Activated naive CD8-positive, alpha-beta T cell (primary cell): ENCODE results near the gene SLC35E4.
"Not testable (repeated sequence)": the region's sequence is repeated elsewhere in the genome, so short reads cannot be mapped to it uniquely, and the experiment has no call there.

ENCODE experiments used
- H3K27ac Mint-ChIP-seq: one replicate; pipeline ENCODE4 v1.8.0; 2021; ENCODE audit warnings: mixed read lengths
- H3K27me3 Mint-ChIP-seq: one replicate; pipeline ENCODE4 v1.8.0; 2021; ENCODE audit warnings: mixed read lengths
- H3K36me3 Mint-ChIP-seq: one replicate; pipeline ENCODE4 v1.8.0; 2021; ENCODE audit warnings: mixed read lengths
- H3K4me1 Mint-ChIP-seq: one replicate; pipeline ENCODE4 v1.8.0; 2021; ENCODE audit warnings: low read depth, mixed read lengths
- H3K4me3 Mint-ChIP-seq: one replicate; pipeline ENCODE4 v1.8.0; 2021; ENCODE audit warnings: mild to moderate bottlenecking, mixed read lengths
- H3K9me3 Mint-ChIP-seq: one replicate; pipeline ENCODE4 v1.8.0; 2021; ENCODE audit warnings: low read depth, mixed read lengths

The SLC35E4 gene

DNA sequence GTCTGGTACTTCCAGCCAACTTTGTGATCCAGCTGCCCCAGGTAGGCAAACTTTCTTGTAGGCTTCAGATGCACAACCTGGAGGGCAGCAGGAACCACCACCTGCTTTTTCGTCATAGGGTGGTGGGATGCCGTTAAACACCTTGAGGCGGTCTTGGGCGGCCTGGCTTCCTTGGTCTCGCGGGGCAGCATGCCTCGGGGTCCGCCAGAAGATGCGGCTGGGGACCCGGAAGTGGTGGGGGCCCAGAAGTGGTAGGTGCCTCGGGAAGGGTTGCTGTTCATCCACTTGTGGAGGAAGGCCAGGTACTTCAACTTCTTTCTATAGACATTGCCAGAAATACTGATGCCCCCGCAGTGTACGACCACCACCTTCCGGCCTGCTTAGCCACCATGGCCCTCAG, 18.8 kb downstream of the SLC35E4 start:
- H3K4me1 Mint-ChIP-seq: peaks cover 11% of the 10 kb centered on the region
- H3K27me3 Mint-ChIP-seq: no peaks in the 10 kb centered on the region
- no peak overlapping the region for H3K27ac Mint-ChIP-seq
- H3K36me3 Mint-ChIP-seq: peaks cover 3% of the 10 kb centered on the region
- no peak overlapping the region for H3K4me3 Mint-ChIP-seq
- H3K9me3 Mint-ChIP-seq: no peaks in the 10 kb centered on the region

DNA sequence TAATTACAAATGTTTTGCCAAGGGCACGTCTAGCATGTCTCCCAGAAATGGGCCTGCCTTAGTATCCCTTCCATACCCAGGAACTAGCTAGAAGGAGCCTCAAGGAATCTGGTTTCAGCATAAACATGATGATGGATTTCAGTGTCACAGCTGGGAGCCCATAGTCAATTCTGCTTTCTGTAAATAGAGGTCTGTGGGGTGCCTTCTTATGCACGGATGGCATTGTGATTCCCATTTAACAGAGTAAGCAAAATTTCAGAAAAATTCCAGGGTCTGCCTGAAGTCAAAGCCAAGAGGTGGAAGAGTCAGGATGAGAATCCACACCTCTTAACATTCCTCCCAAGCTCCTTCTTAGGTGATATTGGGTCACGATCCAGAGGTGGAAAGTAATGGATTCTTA, 20.0 kb downstream of the SLC35E4 start:
- no peaks in the 10 kb centered on the region for H3K9me3 Mint-ChIP-seq
- peaks cover 5% of the 10 kb centered on the region for H3K36me3 Mint-ChIP-seq
- H3K4me3 Mint-ChIP-seq: no peak overlapping the region
- H3K27me3 Mint-ChIP-seq: no peaks in the 10 kb centered on the region
- H3K4me1 Mint-ChIP-seq: peaks cover 4% of the 10 kb centered on the region
- no peak overlapping the region for H3K27ac Mint-ChIP-seq

DNA sequence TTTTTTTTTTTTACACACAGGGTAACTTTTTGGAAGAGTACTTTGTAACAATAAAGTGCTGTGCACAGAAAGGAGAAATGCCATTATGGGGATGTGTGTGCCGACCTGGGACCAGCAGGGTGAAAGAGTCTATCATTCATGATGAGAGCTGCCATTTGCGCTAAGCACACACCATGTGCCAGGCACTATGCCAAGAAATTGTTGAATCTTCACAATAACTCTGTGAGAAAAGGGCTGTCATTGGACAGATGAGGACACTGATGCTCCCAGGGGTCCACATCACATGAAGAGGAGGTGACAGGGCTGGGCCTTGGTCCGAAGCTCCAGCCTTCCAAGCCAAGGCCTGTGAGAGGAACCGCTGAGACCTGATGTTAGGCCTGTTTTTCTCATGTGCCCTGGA, 26.5 kb downstream of the SLC35E4 start:
- H3K4me3 Mint-ChIP-seq: no peak overlapping the region
- no peaks in the 10 kb centered on the region for H3K27me3 Mint-ChIP-seq
- H3K36me3 Mint-ChIP-seq: peaks cover 10% of the 10 kb centered on the region
- H3K9me3 Mint-ChIP-seq: no peaks in the 10 kb centered on the region
- H3K27ac Mint-ChIP-seq: no peak overlapping the region
- peaks cover 17% of the 10 kb centered on the region for H3K4me1 Mint-ChIP-seq

DNA sequence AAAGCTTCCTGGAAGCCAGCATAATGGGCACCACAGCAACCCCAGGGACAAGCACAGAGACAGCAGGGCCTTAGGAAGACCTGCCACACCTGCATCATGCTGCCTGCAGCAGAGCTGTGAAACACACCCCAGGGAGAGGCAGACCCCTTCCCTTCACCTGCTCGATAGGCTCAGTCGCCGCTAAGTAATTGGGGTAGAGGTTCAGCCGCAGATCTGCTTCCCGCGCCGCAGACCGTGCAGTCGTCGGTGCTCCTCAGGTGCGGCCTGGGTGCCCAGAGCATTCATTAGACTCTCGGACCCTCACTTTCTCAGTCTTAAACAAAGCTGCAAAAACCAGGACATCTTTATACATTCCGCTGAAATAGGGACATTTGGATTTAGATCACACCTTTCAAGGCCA, 29.2 kb downstream of the SLC35E4 start:
- Mint-ChIP-seq H3K27ac (no peak overlapping the region), H3K4me1 (peaks cover 22% of the 10 kb centered on the region), H3K9me3 (no peaks in the 10 kb centered on the region), H3K36me3 (peaks cover 10% of the 10 kb centered on the region), H3K27me3 (no peaks in the 10 kb centered on the region), H3K4me3 (no peak overlapping the region)

DNA sequence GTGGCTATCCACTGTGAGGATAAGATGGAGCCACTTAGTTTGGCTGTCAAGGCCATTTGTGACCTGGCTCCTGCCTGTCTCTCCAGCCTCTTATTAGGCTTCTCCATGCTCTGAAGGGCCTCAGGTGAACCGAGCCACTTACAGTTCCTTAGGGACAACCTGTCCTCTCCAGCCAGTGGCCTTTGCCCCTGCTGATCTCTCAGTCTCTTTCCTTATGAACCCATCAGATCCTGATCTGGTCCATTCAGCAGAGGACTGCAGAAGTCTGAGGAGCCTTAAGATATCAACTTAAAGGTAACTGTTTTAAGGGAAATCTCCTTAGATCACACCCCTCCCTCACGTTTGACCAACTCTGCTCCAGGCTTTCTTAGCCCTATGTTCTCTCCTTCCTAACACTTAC, 29.7 kb downstream of the SLC35E4 start:
- Mint-ChIP-seq H3K27me3 (no peaks in the 10 kb centered on the region), H3K27ac (no peak overlapping the region), H3K4me3 (peak overlapping the region; percentile 1), H3K9me3 (no peaks in the 10 kb centered on the region), H3K4me1 (peaks cover 22% of the 10 kb centered on the region), H3K36me3 (peaks cover 10% of the 10 kb centered on the region)

DNA sequence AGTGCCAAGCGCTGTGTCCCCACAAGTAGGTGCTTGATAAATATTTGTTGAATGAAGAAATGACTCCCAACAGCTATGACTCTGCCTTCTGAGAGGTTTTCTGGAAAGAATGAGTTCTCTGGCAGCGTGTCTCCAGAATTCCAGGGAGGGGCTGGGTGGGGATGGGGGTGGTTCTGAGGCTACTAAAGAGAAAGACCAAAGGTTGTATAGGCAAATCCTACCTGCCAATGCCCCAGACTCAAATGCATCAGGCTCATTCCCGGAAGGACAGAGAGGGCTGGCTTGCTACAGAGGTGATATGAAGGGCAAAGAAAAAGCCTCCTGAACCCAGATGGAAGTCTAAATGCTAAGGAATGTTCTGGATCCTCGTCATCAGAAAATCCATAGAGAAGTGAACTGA, 30.2 kb downstream of the SLC35E4 start:
- H3K4me3 Mint-ChIP-seq: peak overlapping the region; percentile 95
- H3K36me3 Mint-ChIP-seq: peaks cover 7% of the 10 kb centered on the region
- peak overlapping the region; percentile 2 for H3K27ac Mint-ChIP-seq
- peaks cover 22% of the 10 kb centered on the region for H3K4me1 Mint-ChIP-seq
- no peaks in the 10 kb centered on the region for H3K27me3 Mint-ChIP-seq
- no peaks in the 10 kb centered on the region for H3K9me3 Mint-ChIP-seq

DNA sequence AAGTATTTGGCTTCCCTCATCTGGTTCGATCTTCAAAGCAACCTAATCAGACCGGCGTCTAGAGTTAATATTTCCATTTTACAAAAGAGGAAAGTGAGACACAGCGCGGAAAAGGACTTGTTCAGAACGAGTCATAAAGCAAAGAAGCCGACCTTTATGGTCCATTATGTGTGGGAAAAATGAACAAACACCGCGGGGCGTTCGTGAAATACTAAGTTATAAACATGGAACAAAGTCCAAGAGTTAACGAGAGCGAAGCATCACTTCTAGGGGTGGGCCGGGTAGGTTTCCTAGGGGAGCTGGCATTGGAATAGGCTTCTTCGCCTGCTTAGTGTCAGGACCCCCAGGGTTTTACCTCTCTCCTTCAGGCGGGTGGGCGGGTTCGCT, 31.5 kb downstream of the SLC35E4 start:
- peak overlapping the region; percentile 84 for H3K27ac Mint-ChIP-seq
- H3K27me3 Mint-ChIP-seq: no peaks in the 10 kb centered on the region
- H3K9me3 Mint-ChIP-seq: no peaks in the 10 kb centered on the region
- peak overlapping the region; percentile 95 for H3K4me3 Mint-ChIP-seq
- H3K4me1 Mint-ChIP-seq: peaks cover 22% of the 10 kb centered on the region
- H3K36me3 Mint-ChIP-seq: peaks cover 7% of the 10 kb centered on the region

DNA sequence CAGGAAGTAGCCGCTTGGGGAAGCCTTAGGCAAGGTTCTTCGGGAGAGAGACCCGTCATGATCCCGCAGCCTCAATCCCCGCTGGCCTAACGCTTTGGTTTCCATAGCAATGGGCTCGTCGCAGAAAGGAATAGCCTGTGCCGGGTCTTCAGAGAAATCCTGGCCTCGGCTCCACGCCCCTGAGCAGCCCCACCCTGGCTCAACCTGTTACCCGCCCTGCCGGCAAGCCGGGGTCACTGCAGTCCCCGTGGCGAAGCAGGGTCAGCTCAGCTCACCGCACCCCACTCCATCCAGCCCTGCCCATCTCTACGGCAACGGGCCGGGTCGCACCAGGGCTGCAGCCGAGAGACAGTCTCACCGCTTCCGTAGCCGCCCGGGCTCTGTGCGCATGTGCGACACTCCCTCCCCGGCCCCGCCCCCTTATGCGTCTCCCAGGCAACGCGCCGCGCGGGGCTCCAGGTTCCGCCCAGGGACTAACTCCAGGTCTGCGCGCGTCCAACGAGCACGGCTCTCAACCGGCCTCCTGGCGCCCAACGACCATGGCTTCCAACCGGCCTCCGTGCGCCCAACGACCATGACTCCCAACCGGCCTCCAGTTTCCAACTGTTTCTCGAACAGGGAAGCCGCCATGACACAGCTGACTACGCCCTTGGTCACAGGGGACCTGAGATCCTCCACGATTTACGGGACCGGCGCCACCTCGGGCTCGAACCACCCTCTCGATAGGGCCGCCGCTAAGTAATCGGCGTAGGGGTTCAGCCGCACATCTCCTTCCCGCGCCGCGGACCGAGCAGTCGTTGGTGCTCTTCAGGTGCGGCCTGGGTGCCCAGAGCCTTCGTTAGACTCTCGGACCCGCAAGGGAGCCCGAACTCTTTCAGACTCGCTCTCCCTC, 32.2 kb downstream of the SLC35E4 start, which contains the start of gene DUSP18:
DUSP18 (minus strand) TSS at position 382 of the 892 bp plus-strand sequence. CDS start 3,872 bp downstream, outside the sequence.
- Mint-ChIP-seq H3K27ac (peak within 1 kb of the TSS; percentile 84), H3K9me3 (no peaks in the 10 kb centered on the region), H3K27me3 (no peaks in the 10 kb centered on the region), H3K4me1 (peaks cover 22% of the 10 kb centered on the region), H3K4me3 (peak within 1 kb of the TSS; percentile 95), H3K36me3 (peaks cover 7% of the 10 kb centered on the region)

DNA sequence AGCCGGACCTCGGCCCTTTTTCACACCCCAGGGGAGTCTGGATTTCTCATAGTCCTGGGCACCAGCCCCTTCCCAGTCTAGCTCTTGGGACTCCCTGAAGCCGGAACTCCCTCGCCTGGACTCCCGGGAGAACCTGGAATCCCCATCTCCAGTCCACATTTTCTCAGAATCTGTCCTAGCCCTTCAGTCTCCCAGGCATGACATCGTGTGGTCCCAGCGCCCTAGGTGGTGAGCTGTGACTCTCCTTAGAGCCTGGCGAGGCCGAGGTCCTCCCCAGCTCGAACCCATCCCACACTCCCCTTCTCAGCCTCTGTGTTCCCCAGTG, 32.8 kb downstream of the SLC35E4 start:
- Mint-ChIP-seq H3K4me3 (peak overlapping the region; percentile 95), H3K4me1 (peaks cover 22% of the 10 kb centered on the region), H3K9me3 (no peaks in the 10 kb centered on the region), H3K27me3 (no peaks in the 10 kb centered on the region), H3K27ac (no peak overlapping the region), H3K36me3 (peaks cover 2% of the 10 kb centered on the region)

DNA sequence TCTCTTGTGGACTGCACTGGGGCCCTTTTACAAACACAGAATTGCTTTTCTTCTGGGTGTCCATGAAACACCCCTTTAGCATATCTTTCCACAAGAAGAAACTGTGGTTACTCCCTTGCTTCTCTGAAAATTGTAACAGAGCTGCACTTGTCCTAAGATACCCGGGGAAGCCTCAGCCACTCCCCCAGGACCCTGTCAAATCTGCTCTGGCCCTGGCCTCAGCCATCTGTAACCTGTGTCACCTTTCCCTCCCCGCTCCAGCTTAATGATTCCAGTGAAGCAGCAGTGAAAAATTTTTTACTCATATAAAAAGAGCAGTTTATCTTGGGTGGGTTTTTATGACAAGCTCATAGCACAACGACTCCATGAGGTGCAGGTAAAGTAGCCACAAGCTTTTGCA, 35.5 kb downstream of the SLC35E4 start:
- Mint-ChIP-seq H3K9me3 (no peaks in the 10 kb centered on the region), H3K4me1 (peaks cover 14% of the 10 kb centered on the region), H3K36me3 (no peaks in the 10 kb centered on the region), H3K27me3 (no peaks in the 10 kb centered on the region), H3K27ac (no peak overlapping the region), H3K4me3 (no peak overlapping the region)

DNA sequence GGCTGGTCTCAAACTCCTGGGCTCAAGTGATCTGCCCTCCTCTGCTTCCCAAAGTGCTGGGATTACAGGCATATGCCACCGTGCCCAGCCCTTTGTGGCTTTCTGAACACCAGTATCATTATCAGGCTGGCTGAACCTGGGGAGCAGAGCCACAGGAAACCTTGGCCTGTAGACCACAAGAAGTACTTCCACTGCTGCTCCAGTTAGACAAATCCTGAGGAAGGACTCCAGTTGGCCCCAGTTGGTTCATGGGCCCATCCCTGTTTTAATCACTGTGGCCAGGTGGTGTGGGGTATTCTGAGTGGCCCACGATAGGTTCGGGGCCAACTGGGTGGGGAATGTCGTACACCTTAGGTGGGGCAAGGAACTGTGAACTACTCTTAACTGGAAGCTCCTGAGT, 37.6 kb downstream of the SLC35E4 start:
- Mint-ChIP-seq H3K27ac (peak overlapping the region; percentile 22), H3K36me3 (no peaks in the 10 kb centered on the region), H3K27me3 (peaks cover 2% of the 10 kb centered on the region), H3K9me3 (no peaks in the 10 kb centered on the region), H3K4me3 (no peak overlapping the region), H3K4me1 (peaks cover 5% of the 10 kb centered on the region)

DNA sequence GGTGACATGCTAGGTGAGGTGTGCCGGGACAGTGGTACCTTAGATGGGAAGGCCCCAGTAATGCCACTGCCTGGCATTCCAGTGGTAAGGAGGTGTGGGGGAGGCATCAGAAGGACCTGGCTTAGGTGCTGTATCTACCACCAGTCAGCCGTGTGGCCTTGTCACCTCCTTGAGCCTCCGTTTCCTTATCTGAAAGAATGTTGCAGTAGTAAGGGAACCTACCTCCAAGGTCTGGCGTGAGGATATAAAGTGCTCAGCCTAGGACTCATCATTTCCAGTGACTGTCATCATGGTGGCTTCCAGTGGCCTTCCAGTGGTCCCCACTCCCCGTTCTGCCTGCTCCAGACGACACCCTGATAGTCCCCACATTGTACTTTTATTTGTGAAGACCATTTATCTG, 38.9 kb downstream of the SLC35E4 start:
- peaks cover 5% of the 10 kb centered on the region for H3K27me3 Mint-ChIP-seq
- H3K36me3 Mint-ChIP-seq: no peaks in the 10 kb centered on the region
- no peak overlapping the region for H3K4me3 Mint-ChIP-seq
- no peak overlapping the region for H3K27ac Mint-ChIP-seq
- no peaks in the 10 kb centered on the region for H3K9me3 Mint-ChIP-seq
- H3K4me1 Mint-ChIP-seq: no peaks in the 10 kb centered on the region

DNA sequence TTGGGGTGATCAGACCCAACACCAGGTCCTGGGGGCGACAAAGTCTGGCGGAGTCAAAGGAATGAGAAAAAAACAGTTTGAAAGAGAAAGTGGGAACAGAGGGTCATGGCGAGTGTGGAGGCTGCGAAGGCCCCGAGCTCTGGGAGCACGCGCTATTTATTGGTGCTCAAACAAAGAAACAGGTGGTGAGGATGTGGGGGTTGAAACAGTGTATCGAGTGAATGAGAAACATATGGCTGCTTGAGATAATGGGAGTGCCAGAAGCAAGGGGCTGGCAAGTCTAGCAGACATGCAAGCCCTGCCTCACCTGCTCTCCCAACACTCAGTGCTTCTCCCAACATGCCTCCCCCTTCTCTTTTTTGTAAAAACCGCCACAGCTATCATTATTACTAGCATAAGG, 39.9 kb downstream of the SLC35E4 start:
- peaks cover 5% of the 10 kb centered on the region for H3K27me3 Mint-ChIP-seq
- H3K36me3 Mint-ChIP-seq: no peaks in the 10 kb centered on the region
- no peak overlapping the region for H3K4me3 Mint-ChIP-seq
- no peaks in the 10 kb centered on the region for H3K9me3 Mint-ChIP-seq
- H3K27ac Mint-ChIP-seq: no peak overlapping the region
- H3K4me1 Mint-ChIP-seq: no peaks in the 10 kb centered on the region

DNA sequence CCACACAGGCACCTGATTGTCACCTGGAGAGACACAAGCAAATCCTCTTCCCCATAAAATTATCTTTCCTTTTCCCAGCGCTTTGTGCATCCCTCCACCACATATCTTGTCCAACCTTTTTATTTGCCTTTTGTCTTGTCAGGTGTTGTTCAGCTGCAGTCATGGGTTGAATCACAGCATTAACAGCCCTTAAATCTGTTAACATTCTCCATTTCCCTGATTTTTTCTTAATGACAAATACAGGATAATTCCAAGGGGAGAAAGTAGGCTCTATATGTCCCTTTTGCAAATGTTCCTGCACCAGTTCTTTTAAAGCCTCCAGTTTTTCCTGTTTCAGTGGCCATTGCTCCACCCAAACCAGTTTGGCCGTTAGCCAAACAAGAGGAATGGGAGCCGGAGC, 41.0 kb downstream of the SLC35E4 start:
- H3K36me3 Mint-ChIP-seq, H3K4me1 Mint-ChIP-seq, H3K9me3 Mint-ChIP-seq, H3K27ac Mint-ChIP-seq, H3K4me3 Mint-ChIP-seq, H3K27me3 Mint-ChIP-seq: not testable (repeated sequence)

DNA sequence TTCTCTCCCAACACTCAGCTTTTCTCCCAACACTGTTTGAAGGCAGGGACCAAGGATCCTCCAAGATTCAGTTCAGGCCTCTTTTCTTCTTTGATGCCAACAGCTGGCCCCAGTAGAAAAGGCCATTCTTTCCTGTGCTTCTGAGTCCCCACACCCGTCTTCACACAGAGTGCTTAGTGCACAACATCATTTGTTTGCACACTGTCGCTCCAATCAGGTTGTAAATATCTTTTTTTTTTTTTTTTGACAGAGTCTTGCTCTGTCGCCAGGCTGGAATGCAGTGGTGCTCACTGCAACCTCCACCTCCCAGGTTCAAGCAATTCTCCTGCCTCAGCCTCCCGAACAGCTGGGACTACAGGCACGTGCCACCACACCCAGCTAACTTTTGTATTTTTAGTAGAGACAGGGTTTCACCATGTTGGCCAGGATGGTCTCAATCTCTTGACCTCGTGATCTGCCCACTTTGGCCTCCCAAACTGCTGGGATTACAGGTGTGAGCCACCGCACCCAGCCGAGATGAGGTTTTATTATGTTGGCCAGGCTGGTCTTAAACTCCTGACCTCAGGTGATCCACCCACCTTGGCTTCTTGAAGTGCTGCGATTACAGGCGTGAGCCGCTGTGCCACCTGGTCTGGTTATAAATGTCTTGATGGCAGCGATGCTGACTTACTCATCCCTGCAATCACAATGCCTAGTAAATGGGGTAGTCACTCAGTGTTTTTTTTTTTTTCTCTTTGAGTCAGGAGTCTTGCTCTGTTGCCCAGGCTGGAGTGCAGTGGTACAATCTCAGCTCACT, 44.5 kb downstream of the SLC35E4 start:
- not testable (repeated sequence) for H3K27ac Mint-ChIP-seq

More for the DNA sequence above, 44.5 kb downstream of the SLC35E4 start:
- not testable (repeated sequence) for H3K4me1 Mint-ChIP-seq, H3K27me3 Mint-ChIP-seq, H3K36me3 Mint-ChIP-seq, H3K9me3 Mint-ChIP-seq, H3K4me3 Mint-ChIP-seq
